K562 (cell line): ENCODE measurements around the gene ZBTB16. TPM values are rescaled to one million over a fixed set of nuclear protein-coding genes. Genes with fewer than 3 reads are reported as not detected.
A peak's percentile ranks its signal among the peaks of the same experiment; 100 is the strongest.

ENCODE experiments used
- ATAC-seq: fragments of 200-7000 bp; cut with Tn5 transposase; 3 replicates; pipeline ENCODE4 v1.9.1; 2020; ENCODE audit warnings: moderate library complexity
- BruUV-seq: library from RNA; stranded (reverse); fragments of 400-500 nt; replicated peaks from 2 replicates; lab custom pipeline; 2021; lab: Mats Ljungman, UMichigan
- CTCF ChIA-PET: fragments of 300-600 bp; formaldehyde crosslinking; extraction: SDS; loops from one replicate; lab custom pipeline; 2021; ENCODE audit warnings: low intra/inter-chr PET ratio; lab: Yijun Ruan, JAX
- POLR2A ChIA-PET: fragments of 300-600, 350-650 bp; sonication (Branson Sonifier 250); formaldehyde crosslinking; extraction: SDS; loops from one replicate; lab custom pipeline; 2021; ENCODE audit warnings: antibody characterized with exemption, inconsistent platforms; lab: Yijun Ruan, JAX
- DNase-seq, 4 experiments: peaks; one replicate each; pipeline versions ENCODE4 v3.0.0 to v3.0.0-alpha.2; 2011 to 2018; ENCODE audit warnings: low spot score in 3 of 4, mixed read lengths in 3 of 4; ENCODE audit errors: extremely low read depth in 1 of 4
- FAIRE-seq: peaks from 2 replicates; lab custom pipeline; 2011; peaks lifted over from hg19 to GRCh38; lab: Jason Lieb, UNC
- H2AFZ ChIP-seq: 2 replicates; pipeline ENCODE4 v1.6.0; 2011; ENCODE audit warnings: low read depth, low read length, control low read depth, inconsistent platforms
- H3K27ac ChIP-seq: fragments of 200-600 bp; 3 replicates; pipeline ENCODE4 v1.8.0; 2011; ENCODE audit warnings: low read depth, mild to moderate bottlenecking, control low read depth, inconsistent platforms, low read length, moderate library complexity, mixed read lengths; ENCODE audit errors: extremely low read depth
- H3K27me3 ChIP-seq, 2 experiments: fragments of 300-600 bp in 1 of 2; 2 replicates in 1 of 2; 3 replicates in 1 of 2; pipeline versions ENCODE4 v1.6.0 to v1.8.0; 2011; ENCODE audit warnings: inconsistent platforms in 2 of 2, low read length in 2 of 2, mild to moderate bottlenecking in 1 of 2, mixed read lengths in 1 of 2, moderate library complexity in 1 of 2; ENCODE audit not compliant: control insufficient read depth in 2 of 2, insufficient read depth in 2 of 2
- H3K36me3 ChIP-seq: fragments of 300-600 bp; 3 replicates; pipeline ENCODE4 v1.8.0; 2011; ENCODE audit warnings: mild to moderate bottlenecking, low read length, inconsistent platforms; ENCODE audit not compliant: control insufficient read depth, insufficient read depth
- H3K4me1 ChIP-seq, 2 experiments: fragments of 200-600 bp in 1 of 2; replicated peaks in 1 of 2; 2 replicates in 1 of 2; 3 replicates in 1 of 2; pipeline versions ENCODE4 v1.5.1 to v1.8.0; 2011; ENCODE audit warnings: inconsistent platforms in 2 of 2, low read length in 2 of 2, mild to moderate bottlenecking in 1 of 2, mixed read lengths in 1 of 2, moderate library complexity in 1 of 2; ENCODE audit not compliant: control insufficient read depth in 2 of 2, insufficient read depth in 2 of 2
- H3K4me2 ChIP-seq: 2 replicates; pipeline ENCODE4 v1.6.1; 2011; ENCODE audit warnings: low read length, control low read depth, inconsistent platforms, mixed read lengths; ENCODE audit not compliant: insufficient read depth
- H3K4me3 ChIP-seq: fragments of 200-600 bp; sonication (generic), shearing (Covaris generic); 2 replicates; pipeline ENCODE4 v1.5.1; 2016; ENCODE audit warnings: control low read depth, inconsistent platforms
- H3K79me2 ChIP-seq: fragments of 200-600 bp; 3 replicates; pipeline ENCODE4 v1.8.0; 2011; ENCODE audit warnings: low read length, inconsistent platforms; ENCODE audit not compliant: control insufficient read depth, insufficient read depth
- H3K9ac ChIP-seq, 2 experiments: 2 replicates each; pipeline versions ENCODE4 v1.6.0 to v1.6.1; 2011; ENCODE audit warnings: low read depth in 2 of 2, low read length in 2 of 2, control low read depth in 1 of 2, inconsistent platforms in 1 of 2, mild to moderate bottlenecking in 1 of 2, mixed read lengths in 1 of 2; ENCODE audit not compliant: insufficient read depth in 1 of 2
- H3K9me1 ChIP-seq: one replicate; pipeline ENCODE4 v1.6.0; 2011; ENCODE audit warnings: inconsistent platforms, mild to moderate bottlenecking, low read length, moderate library complexity; ENCODE audit not compliant: control insufficient read depth, insufficient read depth
- H3K9me3 ChIP-seq: replicated peaks from 2 replicates; pipeline ENCODE4 v1.5.1; 2011; ENCODE audit warnings: low read depth, low read length, inconsistent platforms; ENCODE audit not compliant: control insufficient read depth, insufficient read depth
- H4K20me1 ChIP-seq: replicated peaks from 2 replicates; pipeline ENCODE4 v1.6.1; 2011; ENCODE audit warnings: low read length, inconsistent platforms, mixed read lengths; ENCODE audit not compliant: control insufficient read depth, insufficient read depth
- CHAMP1 ChIP-seq: fragments of 450-650 bp; IDR thresholded peaks from 2 replicates; pipeline ENCODE4 v1.6.1; 2016; ENCODE audit warnings: mild to moderate bottlenecking
- IRF9 ChIP-seq: fragments of 450-650 bp; IDR thresholded peaks from 2 replicates; pipeline ENCODE4 v1.6.1; 2016; ENCODE audit warnings: missing biosample characterization, missing genetic modification characterization
- LEF1 ChIP-seq: fragments of 450-650 bp; IDR thresholded peaks from 2 replicates; pipeline ENCODE4 v1.6.1; 2016; ENCODE audit warnings: mild to moderate bottlenecking
- SMAD2 ChIP-seq: fragments of 150-350 bp; IDR thresholded peaks from 2 replicates; pipeline ENCODE4 v1.6.1; 2014; ENCODE audit warnings: low read depth, mild to moderate bottlenecking, low read length
- SMARCC2 ChIP-seq: fragments of 450-650 bp; IDR thresholded peaks from 2 replicates; pipeline ENCODE4 v1.6.1; 2017; ENCODE audit warnings: antibody characterized with exemption, moderate library complexity, mild to moderate bottlenecking, low read depth
- TRIM24 ChIP-seq, 2 experiments: fragments of 450-650 bp; IDR thresholded peaks; 2 replicates each; pipeline ENCODE4 v1.6.1; 2016
- ZNF551 ChIP-seq: fragments of 250-450 bp; sonication (Bioruptor Pico); IDR thresholded peaks from 2 replicates; pipeline ENCODE4 v1.5.0; 2021; ENCODE audit warnings: mild to moderate bottlenecking, moderate library complexity
- ZNF561 ChIP-seq: fragments of 450-650 bp; formaldehyde crosslinking; conservative IDR thresholded peaks from 2 replicates; pipeline ENCODE4 v1.4.0; 2020; ENCODE audit warnings: mild to moderate bottlenecking, moderate library complexity
- WGBS: fragments of 100-300 bp; shearing (Covaris generic); methylation state at CpG from one replicate; pipeline ENCODE4 v1.1.6; 2016; ENCODE audit warnings: low coverage, mixed read lengths; ENCODE audit not compliant: insufficient coverage; ENCODE audit errors: missing lambda C conversion rate; 5-methylcytosine and 5-hydroxymethylcytosine counted together
- in situ Hi-C: fragments of 300-500 bp; cut with MboI; formaldehyde crosslinking; loops from 4 replicates; pipeline ENCODE4 v1.15.0; 2018; ENCODE audit warnings: inconsistent platforms, mixed read lengths
- intact Hi-C: fragments of 100-400 bp; cut with micrococcal nuclease; formaldehyde crosslinking; loops from 2 replicates; pipeline ENCODE4 v1.14.2; 2022
- polyA plus RNA-seq, 8 experiments: library from polyadenylated mRNA; depleted of rRNA in 4 of 8; stranded (reverse) in 5 of 8; unstranded in 3 of 8; fragments of >200 nt; fragmentation: Nextera tagmentation in 2 of 8; fragmentation: Illumina TruSeq in 1 of 8; extraction: Ambion mirVana in 2 of 8; extraction: Trizol in 1 of 8; gene quantifications; 2 replicates each; pipeline versions ENCODE4 v1.2.1 to v1.2.3, GENCODE V29; 2011 to 2014; ENCODE audit warnings: inconsistent platforms in 1 of 8, missing spikeins in 1 of 8
- total RNA-seq, 7 experiments: library from RNA; depleted of rRNA in 6 of 7; stranded (reverse); fragments of >200 nt in 6 of 7; fragmentation: Illumina TruSeq in 2 of 7; extraction: Trizol in 2 of 7; gene quantifications; 2 replicates each; pipeline versions ENCODE4 v1.2.1 to v1.2.3, GENCODE V29; 2011 to 2021; ENCODE audit warnings: low replicate concordance in 1 of 7

The ZBTB16 gene
- total and polyA plus RNA-seq, 9 of the 15 experiments (the other 6 are each of a cell fraction or from before 2014, with no cell fraction given), result 0.06 to 0.40 (median 0.24) TPM; not detected in 4

GRCh38 chr11:114158421-114158820 lies 98.9 kb downstream of the ZBTB16 start:
- Histone ChIP-seq H3K4me3 (no peak overlapping the region), H4K20me1 (no peaks in the 10 kb centered on the region), H3K27me3 (peaks cover 0 to 9% of the 10 kb centered on the region in 2 experiments; a peak in 2 of 5 replicates), H3K9ac (no peak overlapping the region), H2AFZ (peak overlapping the region; percentile 36; the same call in 1 of the 2 replicates), H3K36me3 (no peaks in the 10 kb centered on the region; the same call in 2 of the 3 replicates), H3K4me2 (peak overlapping the region; percentile 27; the same call in 1 of the 2 replicates), H3K27ac (no peak overlapping the region), H3K9me1 (no peaks in the 10 kb centered on the region), H3K79me2 (no peaks in the 10 kb centered on the region), H3K9me3 (no peaks in the 10 kb centered on the region), H3K4me1 (peaks cover 16 to 31% of the 10 kb centered on the region in 2 experiments)
- FAIRE-seq (peak; percentile 26), ATAC-seq (no peak), DNase-seq (no peak)
- no TSS peak for BruUV-seq
- intact Hi-C loops (no loop called here), in situ Hi-C loops (no loop called here)
- TF ChIP-seq TRIM24 (IDR thresholded peaks at IDR 0.05) (no peak), IRF9 (no peak), ZNF551 (CRISPR knock-in tag) (no peak), SMAD2 (no peak)
- CTCF ChIA-PET, result no interaction called here
- POLR2A ChIA-PET, result interaction anchor here (0.7 to 1.7 kb wide), 2 partner anchors 9 to 19 kb away, joined by 3 to 4 read pairs; no protein-coding TSS in a partner anchor
- WGBS, result 31% methylated on average over 6 of the region's 6 CpGs

GRCh38 chr11:114158886-114159285 lies 99.4 kb downstream of the ZBTB16 start:
- no peaks in the 10 kb centered on the region; the same call in 2 of the 3 replicates for H3K36me3 ChIP-seq
- WGBS, result 71% methylated on average over 7 of the region's 7 CpGs
- intact Hi-C loops, result no loop called here
- ChIA-PET POLR2A (interaction anchor here (1.7 kb wide), 1 partner anchor 10 kb away, joined by 3 read pairs; no protein-coding TSS in a partner anchor), CTCF (no interaction called here)
- peaks cover 16 to 33% of the 10 kb centered on the region in 2 experiments for H3K4me1 ChIP-seq
- peaks cover 0 to 9% of the 10 kb centered on the region in 2 experiments; a peak in 2 of 5 replicates for H3K27me3 ChIP-seq
- ATAC-seq (no peak), DNase-seq (no peak), FAIRE-seq (no peak)
- H2AFZ ChIP-seq, result peak overlapping the region; percentile 71; the same call in 1 of the 2 replicates
- H3K79me2 ChIP-seq, result no peaks in the 10 kb centered on the region
- TF ChIP-seq CHAMP1 (no peak), LEF1 (no peak), ZNF561 (no peak), SMARCC2 (no peak)
- no TSS peak for BruUV-seq
- H4K20me1 ChIP-seq, result no peaks in the 10 kb centered on the region
- H3K4me2 ChIP-seq, result peak overlapping the region; percentile 27; the same call in 1 of the 2 replicates
- no peak overlapping the region for H3K4me3 ChIP-seq
- no peak overlapping the region for H3K9ac ChIP-seq
- no peak overlapping the region for H3K27ac ChIP-seq
- in situ Hi-C loops, result no loop called here
- H3K9me1 ChIP-seq, result no peaks in the 10 kb centered on the region
- no peaks in the 10 kb centered on the region for H3K9me3 ChIP-seq
